NB4 (cell line): Measurements from ENCODE around the gene PACS1.

ENCODE experiments used
- DNase-seq: peaks from one replicate; pipeline ENCODE4 v3.0.0; 2010; ENCODE audit warnings: low read depth
- H3K4me3 ChIP-seq: one replicate; pipeline ENCODE4 v1.5.1; 2011; ENCODE audit warnings: mild to moderate bottlenecking, low read depth, low read length, moderate library complexity
- MYC ChIP-seq: IDR thresholded peaks from 2 replicates; pipeline ENCODE4 v1.6.1; 2011; ENCODE audit warnings: low read depth, low read length
- POLR2A ChIP-seq: IDR thresholded peaks from 2 replicates; pipeline ENCODE4 v1.6.1; 2011; ENCODE audit warnings: mild to moderate bottlenecking; ENCODE audit not compliant: insufficient read length; ENCODE audit errors: extremely low read depth
- TF ChIP-seq, protein P1 (sequence below): IDR thresholded peaks from one replicate; pipeline ENCODE4 v1.5.1; 2012; ENCODE audit warnings: low read depth, low read length
- TF ChIP-seq, protein P2 (sequence below): IDR thresholded peaks from 2 replicates; pipeline ENCODE4 v1.6.1; 2011; ENCODE audit warnings: low read depth, low read length

PACS1 gene

DNA sequence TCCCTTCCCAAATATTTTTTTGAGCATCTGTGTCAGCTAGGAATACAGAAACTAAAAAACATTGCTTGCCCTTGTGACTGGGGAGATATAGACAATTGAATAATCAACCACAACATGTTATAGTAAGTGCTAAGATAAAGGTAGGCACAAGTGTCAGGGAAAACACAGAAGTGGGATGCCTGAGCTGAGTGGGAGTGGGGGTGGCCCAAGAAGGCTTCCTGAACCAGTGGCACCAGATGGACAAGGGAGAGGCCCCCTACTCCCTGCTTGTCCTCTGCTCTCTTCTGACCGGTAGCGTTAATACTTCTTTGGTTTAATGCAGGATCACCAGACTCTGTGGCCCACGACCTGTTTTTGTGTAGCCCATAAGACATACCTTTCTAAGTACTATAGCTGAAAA, 48.8 kb downstream of the PACS1 start:
- TF ChIP-seq POLR2A (no peak), MYC (no peak)
- TF ChIP-seq, protein P1, sequence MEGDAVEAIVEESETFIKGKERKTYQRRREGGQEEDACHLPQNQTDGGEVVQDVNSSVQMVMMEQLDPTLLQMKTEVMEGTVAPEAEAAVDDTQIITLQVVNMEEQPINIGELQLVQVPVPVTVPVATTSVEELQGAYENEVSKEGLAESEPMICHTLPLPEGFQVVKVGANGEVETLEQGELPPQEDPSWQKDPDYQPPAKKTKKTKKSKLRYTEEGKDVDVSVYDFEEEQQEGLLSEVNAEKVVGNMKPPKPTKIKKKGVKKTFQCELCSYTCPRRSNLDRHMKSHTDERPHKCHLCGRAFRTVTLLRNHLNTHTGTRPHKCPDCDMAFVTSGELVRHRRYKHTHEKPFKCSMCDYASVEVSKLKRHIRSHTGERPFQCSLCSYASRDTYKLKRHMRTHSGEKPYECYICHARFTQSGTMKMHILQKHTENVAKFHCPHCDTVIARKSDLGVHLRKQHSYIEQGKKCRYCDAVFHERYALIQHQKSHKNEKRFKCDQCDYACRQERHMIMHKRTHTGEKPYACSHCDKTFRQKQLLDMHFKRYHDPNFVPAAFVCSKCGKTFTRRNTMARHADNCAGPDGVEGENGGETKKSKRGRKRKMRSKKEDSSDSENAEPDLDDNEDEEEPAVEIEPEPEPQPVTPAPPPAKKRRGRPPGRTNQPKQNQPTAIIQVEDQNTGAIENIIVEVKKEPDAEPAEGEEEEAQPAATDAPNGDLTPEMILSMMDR, result no peak
- TF ChIP-seq, protein P2, sequence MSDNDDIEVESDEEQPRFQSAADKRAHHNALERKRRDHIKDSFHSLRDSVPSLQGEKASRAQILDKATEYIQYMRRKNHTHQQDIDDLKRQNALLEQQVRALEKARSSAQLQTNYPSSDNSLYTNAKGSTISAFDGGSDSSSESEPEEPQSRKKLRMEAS, result no peak
- no peak for DNase-seq
- H3K4me3 ChIP-seq, result no peak overlapping the region

DNA sequence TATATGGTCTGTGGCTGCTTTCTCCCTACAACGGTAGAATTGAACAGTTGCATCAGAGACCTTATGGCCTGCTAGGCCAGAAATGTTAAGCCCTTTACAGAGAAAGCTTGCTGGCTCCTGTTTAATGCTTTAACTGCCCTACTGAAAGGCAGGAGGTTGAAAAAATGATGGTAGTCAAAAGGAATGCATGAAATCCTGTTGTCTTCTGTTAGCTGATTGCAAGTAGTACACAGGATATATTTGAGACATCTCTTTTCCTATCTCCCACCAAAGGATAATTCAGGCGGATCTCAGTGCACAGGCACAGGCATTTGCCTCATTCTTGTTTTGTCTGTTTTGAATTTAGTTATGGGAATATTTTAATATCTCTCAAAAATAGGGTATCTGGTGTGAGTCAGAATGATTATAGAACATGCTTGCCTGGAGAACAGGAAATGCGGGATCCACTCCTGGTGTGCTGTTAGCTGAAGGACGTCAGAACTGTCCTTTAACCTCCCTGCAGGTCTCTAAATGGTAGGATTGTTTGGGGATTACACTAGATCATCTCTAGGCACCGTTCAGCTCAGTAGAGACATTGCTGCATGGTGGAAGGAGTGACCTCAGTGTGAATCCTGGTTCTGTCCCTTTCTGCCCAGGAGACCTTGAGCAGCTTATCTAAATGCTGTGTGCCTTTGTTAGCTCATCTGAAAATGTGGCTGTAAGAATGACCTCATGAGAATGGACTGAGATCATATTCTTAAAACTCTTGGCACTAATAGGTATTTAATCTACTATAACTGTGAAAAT, 49.5 kb downstream of the PACS1 start:
- no peak for DNase-seq
- TF ChIP-seq, protein P1, result no peak
- TF ChIP-seq POLR2A (no peak), MYC (no peak)
- TF ChIP-seq, protein P2, result no peak
- no peak overlapping the region for H3K4me3 ChIP-seq

DNA sequence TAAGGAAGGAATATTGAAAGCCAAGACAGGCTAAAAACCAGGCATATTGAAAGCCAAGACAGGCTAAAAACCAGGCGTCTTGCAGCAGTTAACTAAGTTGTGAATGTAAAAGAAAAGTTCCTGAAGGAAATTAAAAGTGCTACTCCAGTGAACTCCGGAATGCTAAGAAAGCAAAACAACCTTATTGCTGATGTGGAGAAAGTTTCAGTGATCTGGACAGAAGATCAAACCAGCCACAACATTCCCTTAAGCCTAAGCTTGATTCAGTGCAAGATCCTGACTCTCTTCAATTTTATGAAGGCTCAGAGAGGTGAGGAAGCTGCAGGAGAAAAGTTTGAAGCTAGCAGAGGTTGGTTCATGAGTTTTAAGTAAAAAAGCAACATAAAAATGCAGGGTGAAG, 51.4 kb downstream of the PACS1 start:
- TF ChIP-seq, protein P1, result no peak
- TF ChIP-seq MYC (no peak), POLR2A (no peak)
- TF ChIP-seq, protein P2, result no peak
- H3K4me3 ChIP-seq, result no peak overlapping the region
- no peak for DNase-seq

DNA sequence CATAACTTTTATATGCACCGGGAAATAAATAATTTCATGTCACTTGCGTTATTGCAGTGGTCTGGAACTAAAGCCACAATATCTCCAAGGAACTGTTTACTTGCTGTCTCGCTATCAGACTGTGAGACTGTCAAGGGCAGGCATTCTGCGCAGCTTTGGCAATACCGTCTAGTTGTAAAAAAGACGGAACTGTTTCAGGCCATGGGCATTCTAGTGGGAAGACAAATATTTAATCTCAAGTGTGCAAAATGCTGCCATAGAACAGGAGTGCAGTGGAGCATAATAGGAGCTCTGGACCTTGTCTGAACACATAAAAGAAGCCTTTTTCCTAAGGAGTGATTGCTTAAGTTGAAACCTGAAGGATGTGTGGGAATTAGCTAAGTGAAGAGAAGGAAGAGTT, 53.8 kb downstream of the PACS1 start:
- DNase-seq, result no peak
- no peak overlapping the region for H3K4me3 ChIP-seq

DNA sequence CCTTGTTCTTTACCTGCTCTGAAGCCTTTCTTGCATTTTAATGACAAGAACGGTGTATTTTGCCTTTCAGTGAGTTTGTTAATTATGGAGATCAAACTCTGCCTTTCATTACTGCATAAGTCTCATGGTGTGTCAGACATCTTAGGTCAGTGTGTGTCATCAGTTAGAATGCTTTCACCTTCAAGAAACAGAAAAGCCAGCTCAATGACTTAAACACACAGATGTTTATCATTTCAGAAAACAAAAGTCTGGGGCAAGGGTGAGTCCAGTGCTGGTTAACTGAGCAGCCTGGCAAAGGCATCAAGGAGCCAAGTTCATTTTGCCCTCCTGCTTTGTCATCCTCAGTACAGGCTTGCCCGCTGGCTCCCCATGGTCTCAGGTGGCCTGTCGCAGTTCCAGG, 54.5 kb downstream of the PACS1 start:
- no peak for DNase-seq
- H3K4me3 ChIP-seq, result no peak overlapping the region
- TF ChIP-seq, protein P1, result no peak
- no peak for TF ChIP-seq POLR2A
- TF ChIP-seq MYC, result no peak
- TF ChIP-seq, protein P2, result no peak

More for the DNA sequence above, 53.8 kb downstream of the PACS1 start:
- TF ChIP-seq, protein P1, result no peak
- TF ChIP-seq POLR2A, result no peak
- no peak for TF ChIP-seq MYC
- TF ChIP-seq, protein P2, result no peak
